Activated CD4-positive, alpha-beta T cell treated with anti-CD3 and anti-CD28 coated beads, Interleukin-2, amount 10 ng/mL, durations not matched to agents 24 days and 14 days (primary cell): Measurements from ENCODE around the gene TSPAN15. TPM values are rescaled to one million over a fixed set of nuclear protein-coding genes. Genes with fewer than 3 reads are reported as not detected.

Experiments
- DNase-seq: peaks from one replicate; pipeline ENCODE4 v3.0.0; 2022
- H3K27ac Mint-ChIP-seq: one replicate; pipeline ENCODE4 v1.8.0; 2022; ENCODE audit warnings: mild to moderate bottlenecking, mixed read lengths
- H3K27me3 Mint-ChIP-seq: one replicate; pipeline ENCODE4 v1.8.0; 2022; ENCODE audit warnings: mixed read lengths
- H3K36me3 Mint-ChIP-seq: one replicate; pipeline ENCODE4 v1.8.0; 2022; ENCODE audit warnings: low read depth, mild to moderate bottlenecking, mixed read lengths
- H3K4me1 Mint-ChIP-seq: one replicate; pipeline ENCODE4 v1.8.0; 2021; ENCODE audit warnings: mixed read lengths
- H3K4me3 Mint-ChIP-seq: one replicate; pipeline ENCODE4 v1.8.0; 2022; ENCODE audit warnings: mild to moderate bottlenecking, moderate library complexity, mixed read lengths
- H3K9me3 Mint-ChIP-seq: one replicate; pipeline ENCODE4 v1.8.0; 2021; ENCODE audit warnings: mixed read lengths
- intact Hi-C: fragments of 100-400 bp; cut with micrococcal nuclease; formaldehyde crosslinking; loops from one replicate; pipeline ENCODE4 v1.15.1; 2023
- total RNA-seq: library from RNA; stranded (reverse); gene quantifications from 2 replicates; pipeline ENCODE4 v1.2.3, GENCODE V29; 2022

TSPAN15 gene
- total RNA-seq, 1 donor from 2014 or later: 1.6 TPM

DNA sequence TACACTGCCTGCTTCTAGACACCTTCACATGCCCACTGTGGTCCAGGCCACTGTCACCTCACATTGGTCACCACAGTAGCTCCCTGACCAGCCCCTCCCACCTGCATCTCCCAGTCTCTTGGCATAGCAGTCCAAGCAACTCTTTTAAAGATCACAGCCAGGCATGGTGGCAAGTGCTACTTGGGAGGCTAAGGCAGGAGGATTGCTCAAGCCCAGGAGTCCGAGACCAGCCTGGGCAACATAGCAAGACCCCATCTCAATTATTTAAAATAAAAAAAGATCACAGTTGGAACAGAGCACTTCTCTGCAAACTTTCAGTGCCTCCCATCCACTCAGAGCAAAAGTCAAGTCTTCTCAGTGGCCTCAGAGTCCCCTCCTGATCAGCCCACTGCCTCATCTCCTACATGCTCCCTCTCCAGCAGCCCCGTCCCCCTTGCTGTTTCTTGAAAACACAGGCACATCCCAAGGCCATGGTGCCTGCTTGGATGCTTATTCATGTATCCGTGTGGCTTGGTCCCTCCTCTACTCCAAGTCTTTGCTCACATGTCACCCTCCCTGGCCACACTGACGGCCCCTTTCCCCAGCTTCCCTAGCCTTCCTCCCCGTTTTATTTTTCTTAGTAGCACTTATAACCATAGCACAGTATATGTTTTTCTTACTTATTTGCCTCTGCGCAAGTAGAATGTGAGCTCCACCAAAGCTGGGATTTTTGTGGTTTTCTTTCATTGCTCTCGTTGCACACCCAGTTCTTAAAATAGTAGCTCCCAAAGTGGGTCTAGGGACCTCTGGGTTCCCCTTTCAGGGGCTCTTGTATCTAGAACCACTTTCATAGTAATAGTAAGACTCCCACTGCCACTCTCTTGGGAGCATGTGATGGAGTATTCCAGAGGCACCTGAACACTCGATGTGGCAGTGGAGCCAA is 19.5 kb downstream of the TSPAN15 start:
- Mint-ChIP-seq H3K9me3 (no peaks in the 10 kb centered on the region), H3K4me3 (no peak overlapping the region), H3K27ac (no peak overlapping the region), H3K27me3 (peaks cover 22% of the 10 kb centered on the region), H3K36me3 (no peaks in the 10 kb centered on the region), H3K4me1 (peaks cover 18% of the 10 kb centered on the region)
- intact Hi-C loops: no loop called here
- no peak for DNase-seq

- Mint-ChIP-seq H3K4me3 (no peak overlapping the region), H3K27ac (no peak overlapping the region), H3K9me3 (no peaks in the 10 kb centered on the region), H3K27me3 (peaks cover 22% of the 10 kb centered on the region), H3K36me3 (no peaks in the 10 kb centered on the region), H3K4me1 (peaks cover 10% of the 10 kb centered on the region)
- intact Hi-C loops: no loop called here
- no peak for DNase-seq
Measured at GRCh38 chr10:69472142-69472541, 20.9 kb downstream of the TSPAN15 start.

GRCh38 chr10:69472544-69472943 is 21.3 kb downstream of the TSPAN15 start:
- Mint-ChIP-seq H3K27me3 (peaks cover 22% of the 10 kb centered on the region), H3K9me3 (no peaks in the 10 kb centered on the region), H3K4me1 (peaks cover 10% of the 10 kb centered on the region), H3K36me3 (no peaks in the 10 kb centered on the region), H3K4me3 (no peak overlapping the region), H3K27ac (no peak overlapping the region)
- DNase-seq: no peak
- intact Hi-C loops: no loop called here

GRCh38 chr10:69473304-69473990 is 22.2 kb downstream of the TSPAN15 start:
- Mint-ChIP-seq H3K4me1 (peaks cover 7% of the 10 kb centered on the region), H3K27ac (no peak overlapping the region), H3K27me3 (peaks cover 22% of the 10 kb centered on the region), H3K9me3 (no peaks in the 10 kb centered on the region), H3K36me3 (no peaks in the 10 kb centered on the region), H3K4me3 (no peak overlapping the region)
- DNase-seq: no peak
- intact Hi-C loops: no loop called here

DNA sequence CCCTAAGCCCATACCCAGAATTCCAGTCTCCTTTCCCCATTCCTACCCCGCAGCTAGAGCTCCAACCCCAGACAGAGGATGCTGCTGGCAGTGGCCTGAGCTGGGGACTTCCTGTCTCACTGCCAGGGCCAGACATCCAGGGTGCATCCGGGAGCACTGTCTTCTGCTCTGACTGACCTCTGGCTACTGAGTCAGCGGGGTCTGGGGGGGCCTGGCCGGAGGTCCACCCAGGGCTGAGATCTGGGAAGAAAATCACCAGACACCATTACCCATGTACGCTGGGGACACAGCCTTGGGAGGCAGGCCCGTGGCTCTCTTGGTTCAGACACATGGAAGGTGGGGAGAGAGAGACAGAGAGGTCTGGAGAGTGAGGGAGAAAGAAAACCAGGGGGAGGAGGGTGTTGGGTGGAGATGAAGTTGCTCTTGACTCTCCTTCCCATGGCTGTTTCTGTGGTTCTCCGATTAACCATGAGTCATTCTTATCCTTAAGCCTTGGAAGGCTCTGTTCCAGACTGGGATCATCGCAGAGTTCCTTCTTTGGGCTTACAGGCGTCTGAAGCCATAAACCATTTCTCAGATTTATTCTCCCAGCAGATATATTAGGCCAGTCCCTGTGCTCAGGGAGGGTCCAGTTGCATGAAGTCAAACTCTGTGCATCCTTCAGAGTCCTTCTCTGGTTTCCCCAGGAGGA is 23.6 kb downstream of the TSPAN15 start:
- intact Hi-C loops: no loop called here
- no peaks in the 10 kb centered on the region for H3K36me3 Mint-ChIP-seq
- H3K27ac Mint-ChIP-seq: no peak overlapping the region
- H3K9me3 Mint-ChIP-seq: no peaks in the 10 kb centered on the region
- H3K27me3 Mint-ChIP-seq: peaks cover 22% of the 10 kb centered on the region
- DNase-seq: no peak
- peaks cover 5% of the 10 kb centered on the region for H3K4me1 Mint-ChIP-seq
- H3K4me3 Mint-ChIP-seq: no peak overlapping the region

DNA sequence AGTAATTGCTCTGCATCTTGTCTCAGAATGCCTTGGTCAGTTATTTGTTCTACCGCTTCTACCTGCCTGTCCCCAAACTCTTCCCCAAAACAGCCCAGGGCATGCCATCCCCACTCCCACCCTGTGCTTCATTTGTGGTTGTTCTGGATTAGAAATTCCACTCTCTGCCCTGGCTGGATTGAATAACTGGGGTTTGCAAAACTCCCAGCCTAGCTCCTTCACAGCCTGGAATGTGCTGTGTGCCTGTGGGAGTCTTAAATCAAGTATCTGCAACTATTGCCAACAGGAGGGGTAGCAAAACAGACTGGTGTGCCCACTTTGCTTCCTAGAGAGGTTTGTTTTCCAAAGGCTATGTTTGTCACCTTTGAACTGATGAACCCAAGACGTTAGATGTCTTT is 24.2 kb downstream of the TSPAN15 start:
- H3K27ac Mint-ChIP-seq: no peak overlapping the region
- DNase-seq: no peak
- intact Hi-C loops: no loop called here

GRCh38 chr10:69477968-69478597 is 26.8 kb downstream of the TSPAN15 start:
- no peak overlapping the region for H3K4me3 Mint-ChIP-seq
- peaks cover 7% of the 10 kb centered on the region for H3K27me3 Mint-ChIP-seq
- no peaks in the 10 kb centered on the region for H3K9me3 Mint-ChIP-seq
- DNase-seq: no peak
- H3K27ac Mint-ChIP-seq: no peak overlapping the region
- H3K4me1 Mint-ChIP-seq: no peaks in the 10 kb centered on the region
- intact Hi-C loops: no loop called here
- no peaks in the 10 kb centered on the region for H3K36me3 Mint-ChIP-seq

More for the DNA sequence above, 24.2 kb downstream of the TSPAN15 start:
- Mint-ChIP-seq H3K27me3 (peaks cover 18% of the 10 kb centered on the region), H3K36me3 (no peaks in the 10 kb centered on the region), H3K4me3 (no peak overlapping the region), H3K4me1 (peaks cover 5% of the 10 kb centered on the region), H3K9me3 (no peaks in the 10 kb centered on the region)

GRCh38 chr10:69479240-69480067 is 28.2 kb downstream of the TSPAN15 start:
- intact Hi-C loops: no loop called here
- H3K27ac Mint-ChIP-seq: no peak overlapping the region
- no peaks in the 10 kb centered on the region for H3K4me1 Mint-ChIP-seq
- H3K27me3 Mint-ChIP-seq: peaks cover 5% of the 10 kb centered on the region
- no peak overlapping the region for H3K4me3 Mint-ChIP-seq
- DNase-seq: no peak
- no peaks in the 10 kb centered on the region for H3K9me3 Mint-ChIP-seq
- H3K36me3 Mint-ChIP-seq: no peaks in the 10 kb centered on the region

DNA sequence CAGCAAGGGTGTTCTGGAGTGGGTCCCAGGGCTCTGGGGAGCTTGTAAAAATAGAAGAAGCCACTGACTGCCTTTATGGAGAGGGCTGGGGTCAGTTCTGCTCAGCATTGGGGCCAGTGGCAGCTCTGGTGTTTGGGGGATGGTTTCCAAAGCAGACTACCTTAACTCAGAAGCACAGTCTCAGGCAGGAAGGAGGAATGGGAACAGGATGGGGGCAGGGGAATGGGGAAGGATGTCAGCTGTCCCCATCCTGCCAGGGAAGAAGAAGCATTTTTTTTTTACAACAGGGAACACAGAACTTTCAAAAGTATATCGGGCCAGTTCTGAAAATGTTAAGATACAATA is 28.8 kb downstream of the TSPAN15 start:
- Mint-ChIP-seq H3K27ac (no peak overlapping the region), H3K4me3 (no peak overlapping the region), H3K9me3 (no peaks in the 10 kb centered on the region)

GRCh38 chr10:69481305-69481704 is 30.0 kb downstream of the TSPAN15 start:
- DNase-seq: no peak
- Mint-ChIP-seq H3K27ac (no peak overlapping the region), H3K4me3 (no peak overlapping the region), H3K36me3 (no peaks in the 10 kb centered on the region), H3K27me3 (peaks cover 3% of the 10 kb centered on the region), H3K9me3 (no peaks in the 10 kb centered on the region), H3K4me1 (no peaks in the 10 kb centered on the region)
- intact Hi-C loops: no loop called here

More for the DNA sequence above, 28.8 kb downstream of the TSPAN15 start:
- no peaks in the 10 kb centered on the region for H3K4me1 Mint-ChIP-seq
- no peaks in the 10 kb centered on the region for H3K36me3 Mint-ChIP-seq
- no peak for DNase-seq
- intact Hi-C loops: no loop called here
- peaks cover 5% of the 10 kb centered on the region for H3K27me3 Mint-ChIP-seq

DNA sequence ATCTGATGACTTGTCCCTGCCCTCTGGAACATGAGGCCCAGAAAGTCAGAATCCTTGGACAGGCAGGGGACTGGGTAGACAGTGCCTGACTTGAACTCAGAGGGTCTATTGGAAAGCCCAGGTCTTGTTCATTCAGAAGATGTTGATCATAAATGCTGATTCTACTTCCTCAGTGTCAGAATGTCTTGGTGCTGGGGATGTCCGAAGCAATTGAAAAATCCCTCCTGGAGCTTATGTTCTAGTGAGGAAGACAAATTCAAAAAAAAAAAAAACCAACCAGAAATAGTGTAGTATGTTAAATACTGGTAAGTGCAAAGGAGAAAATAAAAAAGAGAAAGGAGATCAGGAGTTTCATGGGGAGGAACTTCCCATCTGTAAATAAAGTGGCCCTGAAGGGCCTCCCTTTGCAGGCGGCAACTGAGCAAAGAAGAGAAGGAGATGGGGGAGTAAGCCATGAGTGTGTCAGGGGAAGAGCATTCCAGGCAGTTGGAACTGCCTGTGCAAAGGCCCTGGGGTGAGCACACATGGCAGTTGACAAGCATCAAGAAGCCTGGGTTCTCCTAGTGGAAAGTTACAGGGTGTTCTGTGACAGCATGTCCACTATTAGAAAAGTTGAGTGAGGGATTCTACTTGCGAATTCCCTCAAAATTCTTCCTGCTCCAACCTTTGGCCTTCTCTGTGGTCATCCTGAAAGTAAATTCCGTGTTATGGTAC is 30.7 kb downstream of the TSPAN15 start:
- Mint-ChIP-seq H3K9me3 (no peaks in the 10 kb centered on the region), H3K27ac (no peak overlapping the region), H3K36me3 (no peaks in the 10 kb centered on the region), H3K4me3 (no peak overlapping the region), H3K4me1 (no peaks in the 10 kb centered on the region), H3K27me3 (peaks cover 3% of the 10 kb centered on the region)
- intact Hi-C loops: no loop called here
- no peak for DNase-seq

GRCh38 chr10:69483963-69484362 is 32.7 kb downstream of the TSPAN15 start:
- H3K27ac Mint-ChIP-seq: no peak overlapping the region
- peaks cover 8% of the 10 kb centered on the region for H3K9me3 Mint-ChIP-seq
- H3K4me1 Mint-ChIP-seq: no peaks in the 10 kb centered on the region
- no peak for DNase-seq
- H3K27me3 Mint-ChIP-seq: peaks cover 2% of the 10 kb centered on the region
- H3K4me3 Mint-ChIP-seq: no peak overlapping the region
- no peaks in the 10 kb centered on the region for H3K36me3 Mint-ChIP-seq
- intact Hi-C loops: no loop called here
